Measurements from ENCODE around the gene OIP5. TPM values are rescaled to one million over a fixed set of nuclear protein-coding genes. Genes with fewer than 3 reads are reported as not detected.
A peak's percentile ranks its signal among the peaks of the same experiment; 100 is the strongest.

The OIP5 gene
- total and polyA plus RNA-seq, 2 of the 4 experiments (the other 2 are of a cell fraction): 4.1 to 5.5 TPM

GRCh38 chr15:41279535-41280283 lies 52.7 kb downstream of the OIP5 start:
- POLR2A ChIA-PET (ENCODE audit: unreplicated experiment): no interaction called here
- CTCF ChIA-PET: interaction anchor here (0.6 kb wide), 1 partner anchor 44 kb away, joined by 8 read pairs; no protein-coding TSS in a partner anchor
- Histone ChIP-seq H3K27ac (ENCODE audit: insufficient read depth, low read length) (no peak overlapping the region), H3K9me1 (ENCODE audit: insufficient read depth, low read length) (peaks cover 8% of the 10 kb centered on the region), H3K4ac (ENCODE audit: low read depth, low read length) (no peak overlapping the region), H2AK5ac (ENCODE audit: low read depth, low read length) (no peak overlapping the region), H3K14ac (replicated peaks; ENCODE audit: low read depth, low read length) (no peak overlapping the region), H4K5ac (ENCODE audit: low read depth, low read length) (no peak overlapping the region), H2BK120ac (ENCODE audit: low read depth, low read length) (no peak overlapping the region), H3K9me3 (ENCODE audit: control insufficient read depth, insufficient read depth, low read length) (no peaks in the 10 kb centered on the region), H3K36me3 (ENCODE audit: control insufficient read depth, insufficient read depth, low read length) (peaks cover 11% of the 10 kb centered on the region), H3K27me3 (ENCODE audit: control insufficient read depth, insufficient read depth, low read length) (no peaks in the 10 kb centered on the region), H3K18ac (ENCODE audit: low read depth, low read length) (no peak overlapping the region), H3K4me2 (ENCODE audit: low read depth, low read length) (no peak overlapping the region), H3K4me3 (ENCODE audit: insufficient read depth, low read depth, low read length) (no peak overlapping the region), H2AK9ac (replicated peaks; ENCODE audit: low read depth, low read length, poor library complexity) (no peak overlapping the region), H3K4me1 (ENCODE audit: control insufficient read depth, insufficient read depth, low read length) (peaks cover 4% of the 10 kb centered on the region), H4K8ac (ENCODE audit: low read depth in 2 of 2, low read length in 2 of 2) (no peak overlapping the region), H4K20me1 (ENCODE audit: insufficient read depth, low read length) (peaks cover 3% of the 10 kb centered on the region; the same call in 1 of the 2 replicates), H3K23ac (ENCODE audit: low read depth, low read length) (no peak overlapping the region), H2BK15ac (ENCODE audit: low read depth, low read length) (no peak overlapping the region), H3K56ac (ENCODE audit: extremely low read depth, insufficient read depth, low read length) (no peak overlapping the region), H2AFZ (replicated peaks; ENCODE audit: low read length, poor library complexity) (no peak overlapping the region), H3K79me1 (ENCODE audit: low read depth in 1 of 2, low read length in 2 of 2) (peaks cover 0 to 12% of the 10 kb centered on the region in 2 experiments; a peak in 2 of 4 replicates), H3K9ac (ENCODE audit: low read depth, low read length) (no peak overlapping the region), H2BK20ac (ENCODE audit: low read depth, low read length) (no peak overlapping the region), H2BK5ac (ENCODE audit: low read depth, low read length, poor library complexity, severe bottlenecking) (no peak overlapping the region), H4K91ac (ENCODE audit: insufficient read depth, low read depth, low read length) (no peak overlapping the region)
- ATAC-seq (ENCODE audit: low read depth) (no peak), DNase-seq (no peak)
- no peak for TF ChIP-seq RAD21 (IDR thresholded peaks at IDR 0.05; ENCODE audit: low read length)
- TF ChIP-seq BHLHE40 (IDR thresholded peaks at IDR 0.05; ENCODE audit: low read depth, low read length): no peak
- no peak for TF ChIP-seq RFX5 (IDR thresholded peaks at IDR 0.05; ENCODE audit: low read depth, low read length)
- no peak for TF ChIP-seq FOS (IDR thresholded peaks at IDR 0.05; ENCODE audit: low read depth, low read length)
- no peak for TF ChIP-seq RCOR1 (IDR thresholded peaks at IDR 0.05; ENCODE audit: insufficient replicate concordance, low read length)
- TSS peak; percentile 75 for BruUV-seq (replicated peaks)
- dilution Hi-C loops (cut with HindIII; ENCODE audit: low sequenced_read_pairs, unreplicated experiment) (no loop called here), in situ Hi-C loops (cut with MboI; ENCODE audit: low sequenced_read_pairs) (no loop called here), intact Hi-C loops (cut with micrococcal nuclease) (loop anchor here (5.0 kb wide), 1 partner anchor 53 kb away; the partner anchor contains the start of genes NUSAP1 and OIP5)
- WGBS, 2 experiments (ENCODE audit: extremely low coverage in 2 of 2, insufficient read length in 1 of 2): no CpG with 5 or more reads among the region's 1 CpG
